Measurements from ENCODE around the gene DBNDD1.
A peak's percentile ranks its signal among the peaks of the same experiment; 100 is the strongest.

The DBNDD1 gene

DNA sequence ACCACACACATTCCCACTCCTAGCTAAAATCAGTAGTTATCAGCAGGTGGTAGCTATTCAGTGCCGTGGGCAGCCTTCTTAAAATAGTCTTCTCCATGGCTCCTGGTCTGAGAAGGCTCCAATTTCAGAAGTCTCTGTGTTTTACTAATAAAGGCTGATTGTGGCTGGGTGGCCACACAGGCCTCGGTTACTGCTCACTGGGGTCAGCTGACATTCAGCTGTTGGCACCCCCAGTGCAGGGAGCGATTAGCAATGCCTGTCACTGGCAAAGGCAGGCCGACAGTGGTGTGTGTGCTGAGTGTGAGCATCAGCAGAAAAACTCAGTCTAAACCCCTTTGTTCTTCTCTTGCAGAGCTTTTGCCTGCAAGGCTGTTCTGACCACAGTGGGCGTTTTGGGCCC is 16.6 kb upstream of the DBNDD1 start:
- TF ChIP-seq, protein P1, sequence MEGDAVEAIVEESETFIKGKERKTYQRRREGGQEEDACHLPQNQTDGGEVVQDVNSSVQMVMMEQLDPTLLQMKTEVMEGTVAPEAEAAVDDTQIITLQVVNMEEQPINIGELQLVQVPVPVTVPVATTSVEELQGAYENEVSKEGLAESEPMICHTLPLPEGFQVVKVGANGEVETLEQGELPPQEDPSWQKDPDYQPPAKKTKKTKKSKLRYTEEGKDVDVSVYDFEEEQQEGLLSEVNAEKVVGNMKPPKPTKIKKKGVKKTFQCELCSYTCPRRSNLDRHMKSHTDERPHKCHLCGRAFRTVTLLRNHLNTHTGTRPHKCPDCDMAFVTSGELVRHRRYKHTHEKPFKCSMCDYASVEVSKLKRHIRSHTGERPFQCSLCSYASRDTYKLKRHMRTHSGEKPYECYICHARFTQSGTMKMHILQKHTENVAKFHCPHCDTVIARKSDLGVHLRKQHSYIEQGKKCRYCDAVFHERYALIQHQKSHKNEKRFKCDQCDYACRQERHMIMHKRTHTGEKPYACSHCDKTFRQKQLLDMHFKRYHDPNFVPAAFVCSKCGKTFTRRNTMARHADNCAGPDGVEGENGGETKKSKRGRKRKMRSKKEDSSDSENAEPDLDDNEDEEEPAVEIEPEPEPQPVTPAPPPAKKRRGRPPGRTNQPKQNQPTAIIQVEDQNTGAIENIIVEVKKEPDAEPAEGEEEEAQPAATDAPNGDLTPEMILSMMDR (IDR thresholded peaks at IDR 0.05; ENCODE audit: borderline replicate concordance, control extremely low read depth, extremely low read depth, insufficient read depth, missing control alignments), result no peak
- no peak for DNase-seq (ENCODE audit: low spot score)
- in situ Hi-C loops (cut with MboI; ENCODE audit: low sequenced_read_pairs, unreplicated experiment), result no loop called here

DNA sequence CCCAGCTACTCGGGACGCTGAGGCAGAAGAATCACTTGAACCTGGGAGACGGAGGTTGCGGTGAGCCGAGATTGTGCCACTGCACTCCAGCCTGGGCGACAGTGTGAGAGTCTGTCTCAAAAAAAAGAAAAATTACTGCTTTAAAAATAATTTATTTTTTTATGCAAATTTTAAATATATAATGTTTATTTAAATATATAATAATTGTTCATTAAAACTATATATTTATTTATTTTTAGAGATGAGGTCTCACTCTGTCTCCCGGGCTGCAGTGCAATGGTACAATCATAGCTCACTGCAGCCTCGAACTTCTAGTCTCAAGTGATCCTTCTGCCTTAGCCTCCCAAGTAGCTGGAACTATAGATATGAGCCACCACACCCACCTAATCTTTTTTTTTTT is 15.2 kb upstream of the DBNDD1 start:
- TF ChIP-seq, protein P1 (IDR thresholded peaks at IDR 0.05; ENCODE audit: borderline replicate concordance, control extremely low read depth, extremely low read depth, insufficient read depth, missing control alignments), result no peak
- in situ Hi-C loops (cut with MboI; ENCODE audit: low sequenced_read_pairs, unreplicated experiment), result no loop called here
- no peak for DNase-seq (ENCODE audit: low spot score)

DNA sequence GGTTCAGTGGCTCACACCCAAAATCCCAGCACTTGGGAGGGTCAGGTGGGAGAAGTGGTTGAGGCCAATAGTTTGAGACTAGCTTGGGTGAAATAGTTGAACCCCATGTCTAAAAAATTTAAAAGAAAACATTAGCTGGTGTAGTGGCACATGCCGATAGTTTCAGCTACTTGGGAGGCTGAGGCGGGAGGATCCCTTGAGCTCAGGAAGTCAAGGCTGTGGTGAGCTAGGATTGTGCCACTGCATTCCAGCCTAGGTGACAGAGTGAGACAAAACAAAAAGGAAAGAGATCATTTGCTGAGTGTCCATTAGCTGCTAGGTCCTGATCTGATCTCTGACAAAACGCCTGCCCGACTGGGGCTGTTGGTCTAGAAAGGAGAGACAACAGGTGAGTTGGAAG is 14.1 kb upstream of the DBNDD1 start:
- in situ Hi-C loops (cut with MboI; ENCODE audit: low sequenced_read_pairs, unreplicated experiment), result no loop called here
- TF ChIP-seq, protein P1 (IDR thresholded peaks at IDR 0.05; ENCODE audit: borderline replicate concordance, control extremely low read depth, extremely low read depth, insufficient read depth, missing control alignments), result no peak
- DNase-seq (ENCODE audit: low spot score), result no peak

DNA sequence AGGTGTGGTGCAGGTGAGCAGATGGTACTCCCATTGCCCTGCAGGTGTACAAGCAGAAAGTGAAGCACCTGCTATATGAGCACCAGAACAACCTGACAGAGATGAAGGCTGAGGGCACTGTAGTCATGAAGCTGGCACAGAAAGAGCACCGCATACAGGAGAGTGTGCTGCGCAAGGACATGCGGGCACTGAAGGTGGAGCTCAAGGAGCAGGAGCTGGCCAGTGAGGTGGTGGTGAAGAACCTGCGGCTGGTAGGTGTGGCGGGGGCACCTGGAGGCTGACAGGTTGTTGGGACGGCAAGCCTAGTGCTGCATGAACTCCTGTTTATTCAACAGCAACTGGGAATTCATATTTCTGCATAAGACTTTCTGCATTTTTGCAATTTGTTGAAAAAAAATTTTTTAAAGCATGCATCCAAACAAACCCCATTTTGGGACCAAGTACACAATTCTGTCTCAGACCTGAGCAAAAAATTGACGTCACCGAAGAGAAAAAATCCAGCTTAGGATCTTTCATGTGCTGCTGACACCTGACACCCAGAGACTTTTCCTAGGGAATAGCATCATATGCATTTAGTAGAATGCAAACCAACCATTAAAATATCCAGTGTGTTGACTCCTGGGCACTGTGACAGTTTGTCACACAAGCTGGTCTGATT is 13.5 kb upstream of the DBNDD1 start:
- in situ Hi-C loops (cut with MboI; ENCODE audit: low sequenced_read_pairs, unreplicated experiment), result no loop called here
- TF ChIP-seq, protein P1 (IDR thresholded peaks at IDR 0.05; ENCODE audit: borderline replicate concordance, control extremely low read depth, extremely low read depth, insufficient read depth, missing control alignments), result no peak
- no peak for DNase-seq (ENCODE audit: low spot score)

DNA sequence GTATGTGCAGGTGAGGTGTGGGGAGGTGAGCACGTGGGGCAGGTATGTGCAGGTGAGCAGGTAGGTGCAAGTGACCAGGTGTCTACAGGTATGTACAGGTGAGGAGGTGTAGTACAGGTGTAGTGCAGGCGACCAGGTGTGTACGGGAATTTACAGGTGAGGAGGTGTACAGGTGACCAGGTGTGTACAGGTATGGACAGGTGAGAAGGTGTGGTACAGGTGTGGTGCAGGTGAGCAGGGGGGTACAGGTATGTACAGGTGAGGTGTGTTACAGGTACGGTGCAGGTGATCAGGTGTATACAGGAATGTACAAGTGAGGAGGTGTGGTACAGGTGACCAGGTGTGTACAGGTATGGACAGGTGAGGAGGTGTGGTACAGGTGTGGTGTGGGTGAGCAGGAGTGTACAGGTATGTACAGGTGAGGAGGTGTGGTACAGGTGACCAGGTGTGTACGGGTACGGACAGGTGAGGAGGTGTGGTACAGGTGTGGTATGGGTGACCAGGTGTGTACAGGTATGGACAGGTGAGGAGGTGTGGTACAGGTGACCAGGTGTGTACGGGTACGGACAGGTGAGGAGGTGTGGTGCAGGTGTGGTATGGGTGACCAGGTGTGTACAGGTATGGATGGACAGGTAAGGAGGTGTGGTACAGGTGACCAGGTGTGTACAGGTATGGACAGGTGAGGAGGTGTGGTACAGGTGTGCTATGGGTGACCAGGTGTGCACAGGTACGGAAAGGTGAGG is 12.8 kb upstream of the DBNDD1 start:
- TF ChIP-seq, protein P1 (IDR thresholded peaks at IDR 0.05; ENCODE audit: borderline replicate concordance, control extremely low read depth, extremely low read depth, insufficient read depth, missing control alignments), result peak; percentile 0
- in situ Hi-C loops (cut with MboI; ENCODE audit: low sequenced_read_pairs, unreplicated experiment), result no loop called here
- DNase-seq (ENCODE audit: low spot score), result no peak

DNA sequence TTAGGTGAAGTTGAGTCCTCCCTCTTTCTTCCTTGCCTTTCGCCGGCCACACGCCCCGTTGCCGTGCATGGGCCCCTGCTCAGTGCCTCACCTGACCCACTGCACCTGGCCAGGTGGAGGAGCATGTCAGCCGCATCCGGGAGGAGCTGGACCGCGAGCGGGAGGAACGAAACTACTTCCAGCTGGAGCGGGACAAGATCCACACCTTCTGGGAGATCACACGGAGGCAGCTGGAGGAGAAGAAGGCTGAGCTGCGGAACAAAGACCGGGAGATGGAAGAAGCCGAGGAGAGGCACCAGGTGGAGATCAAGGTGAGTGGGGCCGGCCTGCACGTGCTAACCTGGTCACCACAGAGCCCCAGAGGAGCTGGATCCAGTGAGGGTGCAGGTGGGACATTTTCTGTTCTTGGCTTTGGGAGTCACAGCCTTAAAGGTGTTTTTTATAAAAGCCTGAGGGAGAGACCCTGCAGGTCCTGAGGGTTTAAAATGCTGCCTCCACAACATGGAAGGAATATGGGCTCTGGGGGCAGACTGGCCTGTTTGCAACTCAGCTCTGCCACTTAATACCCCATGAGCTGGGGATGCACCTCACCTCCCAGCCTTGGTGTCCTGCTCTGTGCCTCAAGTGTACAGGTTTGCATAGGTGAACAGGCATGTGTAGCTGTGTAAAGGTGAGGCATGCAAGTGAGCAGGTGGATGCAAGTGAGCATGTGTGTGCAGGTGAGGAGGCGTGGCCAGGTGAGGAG is 12.1 kb upstream of the DBNDD1 start:
- no peak for DNase-seq (ENCODE audit: low spot score)
- in situ Hi-C loops (cut with MboI; ENCODE audit: low sequenced_read_pairs, unreplicated experiment), result no loop called here

More for the DNA sequence above, 12.1 kb upstream of the DBNDD1 start:
- TF ChIP-seq, protein P1 (IDR thresholded peaks at IDR 0.05; ENCODE audit: borderline replicate concordance, control extremely low read depth, extremely low read depth, insufficient read depth, missing control alignments), result no peak
